ENCODE measurements around the gene AUP1.
A peak's percentile ranks its signal among the peaks of the same experiment; 100 is the strongest.

AUP1 gene

GRCh38 chr2:74511104-74511989, 18.2 kb downstream of the AUP1 start:
- DNase-seq, result no peak

DNA sequence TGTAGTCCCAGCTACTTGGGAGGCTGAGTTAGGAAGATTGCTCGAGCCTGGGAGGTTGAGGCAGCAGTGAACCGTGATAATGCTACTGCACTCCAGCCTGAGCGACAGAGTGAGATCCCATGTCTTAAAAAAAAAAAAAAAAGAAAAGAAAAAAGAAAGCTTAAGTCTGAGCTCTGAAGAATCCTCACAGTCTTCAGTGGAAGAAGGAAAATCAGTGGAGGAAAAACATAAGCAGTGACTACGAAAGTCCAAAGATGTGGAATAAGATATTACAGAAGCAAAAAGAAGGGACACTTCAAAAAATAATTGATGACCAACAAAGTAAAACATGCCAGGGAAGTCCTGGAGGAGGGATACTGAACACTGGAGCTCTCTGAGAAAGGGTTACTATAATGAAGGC, 19.2 kb downstream of the AUP1 start:
- no peak for DNase-seq

DNA sequence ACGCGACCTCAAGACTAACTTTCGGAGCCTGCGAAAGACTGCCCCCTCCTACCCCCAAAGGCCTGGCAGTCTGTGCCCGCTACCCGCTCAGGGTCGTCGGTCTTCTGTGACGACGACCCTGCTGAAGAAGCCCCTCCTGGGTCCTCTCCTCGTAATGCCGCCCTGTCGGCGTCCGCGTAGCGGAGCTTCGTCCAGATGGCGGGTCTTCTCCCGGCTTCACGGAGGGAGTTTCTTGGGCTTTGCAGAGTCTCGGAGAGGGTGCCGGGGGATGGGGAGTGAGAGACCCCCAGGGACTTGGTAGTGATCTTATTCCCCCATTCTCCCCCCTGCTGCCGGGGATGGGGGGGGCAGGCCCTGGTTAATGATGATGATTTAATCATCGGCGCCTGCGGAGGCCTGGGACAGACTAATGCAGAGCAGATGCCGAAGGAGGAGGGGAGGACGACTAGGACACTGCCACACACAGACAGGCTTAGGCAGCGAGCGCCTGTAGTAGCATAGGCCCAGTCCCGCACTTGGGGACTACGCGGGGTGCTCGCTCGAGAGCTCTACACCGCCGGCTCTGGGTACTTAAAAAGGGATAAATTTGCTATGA, 21.5 kb downstream of the AUP1 start:
- no peak for DNase-seq

- DNase-seq, result peak; percentile 96
Measured at GRCh38 chr2:74507145-74507925, 22.2 kb downstream of the AUP1 start, which contains the start of gene PCGF1. Gene PCGF1 (minus strand): TSS chr2:74507695. CDS start chr2:74507668, 27 bp downstream.

GRCh38 chr2:74505448-74506246, 23.9 kb downstream of the AUP1 start:
- no peak for DNase-seq

DNA sequence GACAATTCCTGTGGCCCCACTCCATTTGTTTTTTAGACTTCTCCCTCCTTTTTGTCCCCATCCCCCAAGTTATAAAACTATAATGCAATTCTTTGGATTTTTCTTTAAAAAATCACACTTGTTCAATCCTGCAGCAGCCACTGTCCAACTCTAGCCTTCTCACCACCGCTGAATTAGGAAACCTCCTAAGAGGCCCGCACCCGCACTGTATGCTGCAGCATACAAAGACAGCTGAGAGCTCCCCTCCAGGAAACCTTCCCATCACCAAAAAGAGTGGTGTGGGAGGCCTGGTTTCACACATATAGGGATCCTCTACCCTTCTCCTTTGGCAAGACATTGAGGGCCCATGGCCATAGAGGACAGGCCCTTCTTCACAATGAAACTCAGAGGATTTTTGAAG, 24.9 kb downstream of the AUP1 start:
- DNase-seq, result no peak

- no peak for DNase-seq
Measured at GRCh38 chr2:74503506-74504475, 25.7 kb downstream of the AUP1 start.

- no peak for DNase-seq
Measured at GRCh38 chr2:74502720-74503505, 26.6 kb downstream of the AUP1 start.

GRCh38 chr2:74502147-74502719, 27.3 kb downstream of the AUP1 start:
- DNase-seq, result no peak

- DNase-seq, result no peak
Measured at GRCh38 chr2:74501335-74502071, 28.0 kb downstream of the AUP1 start.

- DNase-seq, result no peak
Measured at GRCh38 chr2:74500578-74500946, 28.9 kb downstream of the AUP1 start.

- no peak for DNase-seq
Measured at GRCh38 chr2:74499940-74500577, 29.4 kb downstream of the AUP1 start.

DNA sequence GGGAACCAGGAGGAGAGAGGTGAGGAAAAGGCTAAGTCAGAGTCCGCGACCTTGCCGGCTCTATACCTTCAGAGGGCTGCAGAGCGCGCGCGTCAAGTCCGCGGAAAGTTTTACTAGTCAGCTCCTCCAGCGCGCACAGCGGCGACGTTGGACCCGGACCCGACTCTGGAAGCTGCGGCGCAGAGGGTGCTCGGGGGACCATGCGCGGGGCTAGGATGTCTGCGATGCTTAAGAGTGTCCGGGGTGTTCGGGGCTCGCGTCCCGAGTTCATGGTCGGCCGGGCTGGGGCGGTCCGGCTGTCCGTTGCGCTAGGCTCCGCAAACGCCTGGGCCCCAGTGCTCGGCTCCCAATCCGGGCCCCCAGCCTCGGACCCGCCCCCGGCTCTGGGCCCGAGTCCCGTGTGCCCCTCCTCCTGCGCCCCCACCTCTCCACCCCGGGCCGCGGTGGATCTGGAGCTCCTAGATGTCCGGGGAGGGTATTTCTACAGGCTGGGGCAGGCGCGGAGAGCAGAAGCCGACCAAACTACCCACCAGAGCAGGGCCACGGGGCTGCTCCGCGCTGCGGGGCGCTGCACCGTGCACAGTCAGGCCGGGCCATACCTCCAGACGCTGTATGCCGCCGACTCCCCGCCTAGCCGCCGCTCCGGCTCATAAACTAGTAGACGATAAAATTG, 30.1 kb downstream of the AUP1 start, which contains the start of gene LBX2:
TSS of gene LBX2 (minus strand) at position 337 of the 673 bp plus-strand sequence. CDS start at position 271, 66 bp downstream.
- no peak for DNase-seq

- no peak for DNase-seq
Measured at GRCh38 chr2:74498500-74499266, 30.8 kb downstream of the AUP1 start.

DNA sequence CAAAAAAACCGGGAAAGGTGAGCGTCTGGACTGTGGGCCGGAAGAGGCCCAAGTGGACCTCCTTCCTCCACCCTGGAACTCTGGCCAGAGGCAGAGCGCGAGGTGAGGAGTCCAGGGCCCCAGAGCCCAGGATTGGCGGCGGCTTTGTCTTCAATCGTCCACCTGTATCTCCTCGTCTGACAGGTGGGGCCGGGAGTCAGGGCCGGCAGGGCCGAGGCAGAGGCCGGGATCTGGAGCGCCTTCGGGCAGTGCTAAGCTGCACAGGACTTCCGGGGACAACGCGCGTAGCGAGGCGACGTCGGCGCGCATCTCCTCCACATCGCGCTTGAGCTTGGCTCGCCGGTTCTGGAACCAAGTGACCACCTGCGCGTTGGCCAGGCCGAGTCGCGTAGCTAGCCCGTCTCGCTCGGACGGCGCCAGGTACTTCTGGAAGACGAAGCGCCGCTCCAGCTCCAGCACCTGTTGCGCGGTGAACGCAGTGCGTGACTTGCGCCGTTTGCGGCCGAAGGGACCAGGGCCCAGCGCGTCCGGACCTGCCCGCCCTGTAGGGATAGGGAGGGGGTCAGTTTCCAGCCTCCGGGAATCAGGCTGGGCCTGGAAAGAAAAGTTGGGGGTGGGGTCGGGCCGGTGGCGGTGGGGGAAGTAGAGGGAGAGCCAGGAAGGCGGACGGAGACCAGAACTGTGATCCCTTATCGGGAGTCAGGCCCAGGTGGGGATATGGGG, 31.6 kb downstream of the AUP1 start:
- DNase-seq, result no peak

- DNase-seq, result no peak
Measured at GRCh38 chr2:74496997-74497776, 32.3 kb downstream of the AUP1 start.
